Astrocyte (in vitro differentiated cells and primary cell): Measurements from ENCODE around the gene FAM131A. TPM values are rescaled to one million over a fixed set of nuclear protein-coding genes. Genes with fewer than 3 reads are reported as not detected.

Source experiments
- DNase-seq: peaks from one replicate; pipeline ENCODE4 v3.0.0-alpha.2; 2010; ENCODE audit warnings: low read depth
- FAIRE-seq: peaks from 2 replicates; lab custom pipeline; 2011; peaks lifted over from hg19 to GRCh38; lab: Jason Lieb, UNC
- H2AFZ ChIP-seq: 2 replicates; pipeline ENCODE4 v1.6.0; 2012; ENCODE audit warnings: low read depth, low read length, inconsistent platforms
- H3K27ac ChIP-seq: 2 replicates; pipeline ENCODE4 v1.5.1; 2011; ENCODE audit warnings: low read depth, low read length, inconsistent platforms
- H3K27me3 ChIP-seq: 2 replicates; pipeline ENCODE4 v1.6.0; 2011; ENCODE audit warnings: low read length, inconsistent platforms; ENCODE audit not compliant: insufficient read depth
- H3K36me3 ChIP-seq: 2 replicates; pipeline ENCODE4 v1.5.1; 2011; ENCODE audit warnings: low read length, inconsistent platforms; ENCODE audit not compliant: insufficient read depth
- H3K4me1 ChIP-seq: 2 replicates; pipeline ENCODE4 v1.5.1; 2011; ENCODE audit warnings: low read length, inconsistent platforms; ENCODE audit not compliant: insufficient read depth
- H3K4me2 ChIP-seq: 2 replicates; pipeline ENCODE4 v1.6.0; 2012; ENCODE audit warnings: low read length, inconsistent platforms
- H3K4me3 ChIP-seq: 2 replicates; pipeline ENCODE4 v1.5.1; 2011; ENCODE audit warnings: low read depth, mild to moderate bottlenecking, low read length, inconsistent platforms; ENCODE audit not compliant: insufficient read depth
- H3K79me2 ChIP-seq: 2 replicates; pipeline ENCODE4 v1.6.0; 2012; ENCODE audit warnings: mild to moderate bottlenecking, low read length, inconsistent platforms; ENCODE audit not compliant: insufficient read depth
- H3K9ac ChIP-seq: 2 replicates; pipeline ENCODE4 v1.6.0; 2012; ENCODE audit warnings: mild to moderate bottlenecking, low read length, inconsistent platforms
- H3K9me3 ChIP-seq: 2 replicates; pipeline ENCODE4 v1.5.1; 2012; ENCODE audit warnings: low read depth, mild to moderate bottlenecking, low read length, inconsistent platforms; ENCODE audit not compliant: insufficient read depth
- H4K20me1 ChIP-seq: 2 replicates; pipeline ENCODE4 v1.6.0; 2012; ENCODE audit warnings: low read length, inconsistent platforms; ENCODE audit not compliant: insufficient read depth
- H3K27ac Mint-ChIP-seq: one replicate; pipeline ENCODE4 v1.8.0; 2021; ENCODE audit warnings: mild to moderate bottlenecking, mixed read lengths; ENCODE audit not compliant: unreplicated experiment
- H3K27me3 Mint-ChIP-seq: one replicate; pipeline ENCODE4 v1.8.0; 2021; ENCODE audit warnings: low read depth, mixed read lengths; ENCODE audit not compliant: unreplicated experiment
- H3K36me3 Mint-ChIP-seq: one replicate; pipeline ENCODE4 v1.8.0; 2021; ENCODE audit warnings: low read depth, mixed read lengths; ENCODE audit not compliant: unreplicated experiment
- H3K4me1 Mint-ChIP-seq: one replicate; pipeline ENCODE4 v1.8.0; 2021; ENCODE audit warnings: low read depth, mixed read lengths; ENCODE audit not compliant: unreplicated experiment
- H3K4me3 Mint-ChIP-seq: one replicate; pipeline ENCODE4 v1.8.0; 2021; ENCODE audit warnings: mild to moderate bottlenecking, moderate library complexity, mixed read lengths; ENCODE audit not compliant: unreplicated experiment
- H3K9me3 Mint-ChIP-seq: one replicate; pipeline ENCODE4 v1.8.0; 2021; ENCODE audit warnings: mild to moderate bottlenecking, mixed read lengths; ENCODE audit not compliant: unreplicated experiment
- CTCF ChIP-seq: IDR thresholded peaks from 2 replicates; pipeline ENCODE4 v1.5.1; 2011; ENCODE audit warnings: low read depth, mild to moderate bottlenecking, inconsistent platforms, low read length, moderate library complexity; ENCODE audit not compliant: insufficient read depth
- EZH2 ChIP-seq: IDR thresholded peaks from 2 replicates; pipeline ENCODE4 v1.6.1; 2012; ENCODE audit warnings: mild to moderate bottlenecking, low read length, inconsistent platforms; ENCODE audit not compliant: insufficient read depth
- total RNA-seq: library from RNA; stranded (reverse); gene quantifications from 2 replicates; pipeline ENCODE4 v1.2.1, GENCODE V29; 2021

FAM131A gene
- total RNA-seq, 1 donor from 2014 or later = 12.2 TPM

GRCh38 chr3:184308744-184309143 is 28.7 kb upstream of the FAM131A start:
- Histone ChIP-seq H3K9ac (no peak overlapping the region), H3K27me3 (no peaks in the 10 kb centered on the region), H3K4me1 (no peaks in the 10 kb centered on the region), H2AFZ (no peak overlapping the region), H3K4me3 (no peak overlapping the region), H3K36me3 (peaks cover 54% of the 10 kb centered on the region), H4K20me1 (peaks cover 54% of the 10 kb centered on the region), H3K4me2 (no peak overlapping the region), H3K27ac (no peak overlapping the region), H3K9me3 (no peaks in the 10 kb centered on the region), H3K79me2 (peaks cover 28% of the 10 kb centered on the region)
- Mint-ChIP-seq H3K27me3 (no peaks in the 10 kb centered on the region), H3K27ac (peak overlapping the region; percentile 69), H3K36me3 (peaks cover 48% of the 10 kb centered on the region), H3K9me3 (no peaks in the 10 kb centered on the region), H3K4me3 (no peak overlapping the region), H3K4me1 (peaks cover 8% of the 10 kb centered on the region)
- FAIRE-seq (no peak), DNase-seq (no peak)
- no peak for TF ChIP-seq CTCF
- no peak for TF ChIP-seq EZH2

- Histone ChIP-seq H3K4me1 (peaks cover 4% of the 10 kb centered on the region), H3K79me2 (peaks cover 21% of the 10 kb centered on the region), H3K9ac (no peak overlapping the region), H3K36me3 (peaks cover 26% of the 10 kb centered on the region), H3K4me3 (no peak overlapping the region), H2AFZ (no peak overlapping the region), H3K9me3 (no peaks in the 10 kb centered on the region), H3K27ac (no peak overlapping the region), H3K27me3 (no peaks in the 10 kb centered on the region), H4K20me1 (peaks cover 41% of the 10 kb centered on the region), H3K4me2 (no peak overlapping the region)
- H3K4me3 Mint-ChIP-seq = no peak overlapping the region
- DNase-seq (no peak), FAIRE-seq (no peak)
- H3K4me1 Mint-ChIP-seq = peaks cover 3% of the 10 kb centered on the region
- H3K9me3 Mint-ChIP-seq = no peaks in the 10 kb centered on the region
- no peaks in the 10 kb centered on the region for H3K27me3 Mint-ChIP-seq
- H3K27ac Mint-ChIP-seq = no peak overlapping the region
- peaks cover 24% of the 10 kb centered on the region for H3K36me3 Mint-ChIP-seq
- TF ChIP-seq EZH2 (no peak), CTCF (no peak)
Measured at GRCh38 chr3:184311633-184312032, 25.8 kb upstream of the FAM131A start.

GRCh38 chr3:184314363-184314699 is 23.1 kb upstream of the FAM131A start, which contains the start of gene EIF4G1:
Gene EIF4G1 (plus strand): TSS chr3:184314606. CDS start chr3:184315797, 1,191 bp downstream.
- Histone ChIP-seq H3K4me1 (peaks cover 21% of the 10 kb centered on the region), H3K4me3 (peak within 1 kb of the TSS; percentile 97), H3K27me3 (no peaks in the 10 kb centered on the region), H3K9ac (peak within 1 kb of the TSS; percentile 99), H3K9me3 (no peaks in the 10 kb centered on the region), H3K4me2 (peak within 1 kb of the TSS; percentile 98), H3K27ac (peak within 1 kb of the TSS; percentile 84), H3K36me3 (peaks cover 12% of the 10 kb centered on the region), H2AFZ (peak within 1 kb of the TSS; percentile 49), H4K20me1 (peaks cover 42% of the 10 kb centered on the region), H3K79me2 (peaks cover 47% of the 10 kb centered on the region)
- Mint-ChIP-seq H3K27ac (peak within 1 kb of the TSS; percentile 91), H3K9me3 (no peaks in the 10 kb centered on the region), H3K4me1 (peaks cover 21% of the 10 kb centered on the region), H3K4me3 (peak within 1 kb of the TSS; percentile 91), H3K27me3 (no peaks in the 10 kb centered on the region), H3K36me3 (peaks cover 5% of the 10 kb centered on the region)
- DNase-seq (peak; percentile 86), FAIRE-seq (no peak)
- TF ChIP-seq CTCF (no peak), EZH2 (no peak)
